HG02943 (cell line): ENCODE results near the gene C1orf122.

ENCODE experiments used
- ATAC-seq: cut with Tn5 transposase; IDR thresholded peaks from one replicate; pipeline ENCODE4 v1.9.1; 2021; ENCODE audit warnings: mild to moderate bottlenecking, low read depth, moderate library complexity; ENCODE audit not compliant: unreplicated experiment

Gene C1orf122

GRCh38 chr1:37844536-37844935 lies 36.9 kb downstream of the C1orf122 start:
- no peak for ATAC-seq

GRCh38 chr1:37845049-37845646 lies 37.6 kb downstream of the C1orf122 start:
- no peak for ATAC-seq

GRCh38 chr1:37845786-37846185 lies 38.2 kb downstream of the C1orf122 start:
- no peak for ATAC-seq

- ATAC-seq, result no peak
Measured at GRCh38 chr1:37846647-37847339, 39.2 kb downstream of the C1orf122 start.

GRCh38 chr1:37849480-37849879 lies 41.9 kb downstream of the C1orf122 start:
- no peak for ATAC-seq

GRCh38 chr1:37850352-37850955 lies 42.9 kb downstream of the C1orf122 start:
- ATAC-seq, result no peak

GRCh38 chr1:37851262-37851661 lies 43.7 kb downstream of the C1orf122 start:
- ATAC-seq, result no peak

- no peak for ATAC-seq
Measured at GRCh38 chr1:37851782-37852210, 44.2 kb downstream of the C1orf122 start.

- ATAC-seq, result no peak
Measured at GRCh38 chr1:37853157-37853556, 45.6 kb downstream of the C1orf122 start.

- ATAC-seq, result no peak
Measured at GRCh38 chr1:37854406-37854805, 46.8 kb downstream of the C1orf122 start.
